WI38 (cell line): ENCODE results near the gene VAPB.
A peak's percentile ranks its signal among the peaks of the same experiment; 100 is the strongest.

Experiments
- H3K4me3 ChIP-seq: 2 replicates; pipeline ENCODE4 v1.5.1; 2011; ENCODE audit warnings: low read depth, mild to moderate bottlenecking, control low read depth, low read length
- TF ChIP-seq, protein P1 (sequence below): IDR thresholded peaks from 2 replicates; pipeline ENCODE4 v1.5.1; 2012; ENCODE audit warnings: low read depth, mild to moderate bottlenecking, control low read depth, low read length

The VAPB gene

DNA sequence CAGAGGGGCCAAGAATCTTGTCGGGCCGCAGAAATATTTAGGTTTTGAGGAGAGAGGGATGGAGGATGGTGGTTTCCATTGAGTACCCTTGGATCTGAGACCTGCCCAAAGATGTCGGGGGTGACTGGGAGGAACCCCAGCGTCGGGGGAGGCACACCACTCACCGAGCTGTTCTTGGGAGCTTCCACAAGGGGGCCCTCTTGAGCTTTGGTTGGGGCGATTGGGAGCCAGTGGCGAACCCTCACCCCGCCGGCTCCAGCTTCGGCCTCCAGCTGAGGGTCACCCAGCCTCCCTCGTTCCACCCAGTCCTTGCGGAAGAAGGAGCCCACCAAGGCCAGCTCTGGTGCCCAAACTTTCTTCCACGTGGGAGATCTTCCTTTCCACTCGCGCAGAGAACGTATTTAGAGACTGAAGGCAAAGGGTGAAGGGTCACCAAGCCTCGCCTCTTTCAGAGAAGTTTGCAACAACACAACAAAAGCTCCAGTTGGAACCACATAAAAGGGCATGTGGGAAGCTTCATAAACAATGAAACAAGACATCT is 92.5 kb downstream of the VAPB start:
- H3K4me3 ChIP-seq, result no peak overlapping the region
- TF ChIP-seq, protein P1, sequence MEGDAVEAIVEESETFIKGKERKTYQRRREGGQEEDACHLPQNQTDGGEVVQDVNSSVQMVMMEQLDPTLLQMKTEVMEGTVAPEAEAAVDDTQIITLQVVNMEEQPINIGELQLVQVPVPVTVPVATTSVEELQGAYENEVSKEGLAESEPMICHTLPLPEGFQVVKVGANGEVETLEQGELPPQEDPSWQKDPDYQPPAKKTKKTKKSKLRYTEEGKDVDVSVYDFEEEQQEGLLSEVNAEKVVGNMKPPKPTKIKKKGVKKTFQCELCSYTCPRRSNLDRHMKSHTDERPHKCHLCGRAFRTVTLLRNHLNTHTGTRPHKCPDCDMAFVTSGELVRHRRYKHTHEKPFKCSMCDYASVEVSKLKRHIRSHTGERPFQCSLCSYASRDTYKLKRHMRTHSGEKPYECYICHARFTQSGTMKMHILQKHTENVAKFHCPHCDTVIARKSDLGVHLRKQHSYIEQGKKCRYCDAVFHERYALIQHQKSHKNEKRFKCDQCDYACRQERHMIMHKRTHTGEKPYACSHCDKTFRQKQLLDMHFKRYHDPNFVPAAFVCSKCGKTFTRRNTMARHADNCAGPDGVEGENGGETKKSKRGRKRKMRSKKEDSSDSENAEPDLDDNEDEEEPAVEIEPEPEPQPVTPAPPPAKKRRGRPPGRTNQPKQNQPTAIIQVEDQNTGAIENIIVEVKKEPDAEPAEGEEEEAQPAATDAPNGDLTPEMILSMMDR, result peak; percentile 25; the same call in 1 of the 2 replicates

DNA sequence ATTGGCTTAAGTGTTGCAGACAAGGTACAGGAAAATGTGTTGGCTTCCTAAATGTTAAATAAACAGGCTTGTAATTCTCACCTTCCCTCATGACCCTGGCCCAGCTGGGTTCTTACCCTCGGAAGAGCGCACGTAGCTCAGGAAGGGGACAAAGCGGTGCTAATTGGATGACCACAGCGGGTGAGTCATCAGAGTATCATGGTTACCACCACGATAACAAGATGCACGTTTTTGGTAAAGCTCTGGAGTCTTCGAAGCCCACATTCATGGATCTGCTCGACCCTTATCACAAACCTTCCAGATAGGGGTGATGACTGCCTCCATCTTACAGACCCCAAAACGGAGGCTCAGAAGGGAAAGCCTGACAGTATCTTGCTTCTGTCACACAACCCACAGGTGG is 93.4 kb downstream of the VAPB start:
- H3K4me3 ChIP-seq, result no peak overlapping the region
- TF ChIP-seq, protein P1, result no peak

DNA sequence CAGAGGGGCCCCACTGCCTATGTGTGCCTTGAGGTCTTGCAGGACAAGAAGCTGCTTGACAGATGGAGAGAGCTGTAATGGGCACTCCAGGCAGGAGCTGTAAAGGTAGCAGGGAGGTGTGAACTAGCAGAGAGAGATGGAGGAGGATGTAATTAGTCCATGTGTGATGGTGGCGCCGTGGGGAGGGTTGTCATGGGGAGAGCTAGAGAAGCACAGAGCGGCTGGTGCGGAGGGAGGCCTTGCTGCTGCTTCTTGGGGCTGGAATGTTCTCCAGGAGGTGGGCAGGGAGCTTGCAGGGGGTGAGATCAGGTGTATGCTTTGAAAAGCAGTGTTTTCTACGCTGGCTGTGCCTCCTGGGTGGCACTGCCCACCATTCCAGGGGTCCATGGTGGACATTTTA is 94.0 kb downstream of the VAPB start:
- TF ChIP-seq, protein P1, result no peak

DNA sequence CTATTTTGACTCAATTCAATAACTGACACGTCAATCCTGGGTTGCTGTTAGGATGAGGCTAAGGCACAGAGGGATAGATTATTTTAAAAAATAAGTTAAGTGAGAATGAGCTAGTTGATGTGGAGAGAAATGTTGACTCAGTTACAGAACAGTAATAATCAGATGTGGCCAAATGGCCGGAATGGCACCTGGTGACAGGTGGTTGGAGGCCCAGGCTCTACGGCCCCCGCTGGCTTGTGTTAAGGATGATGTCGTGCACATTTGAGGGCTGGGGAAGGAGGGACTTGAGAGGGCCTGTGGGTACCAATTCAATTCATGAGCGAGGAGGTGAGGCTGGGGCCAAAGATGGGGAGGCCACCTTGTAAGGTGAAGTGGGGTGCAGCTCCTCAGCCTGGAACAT is 94.4 kb downstream of the VAPB start:
- H3K4me3 ChIP-seq, result no peak overlapping the region
- TF ChIP-seq, protein P1, result no peak

More for the DNA sequence above, 94.0 kb downstream of the VAPB start:
- H3K4me3 ChIP-seq, result no peak overlapping the region

DNA sequence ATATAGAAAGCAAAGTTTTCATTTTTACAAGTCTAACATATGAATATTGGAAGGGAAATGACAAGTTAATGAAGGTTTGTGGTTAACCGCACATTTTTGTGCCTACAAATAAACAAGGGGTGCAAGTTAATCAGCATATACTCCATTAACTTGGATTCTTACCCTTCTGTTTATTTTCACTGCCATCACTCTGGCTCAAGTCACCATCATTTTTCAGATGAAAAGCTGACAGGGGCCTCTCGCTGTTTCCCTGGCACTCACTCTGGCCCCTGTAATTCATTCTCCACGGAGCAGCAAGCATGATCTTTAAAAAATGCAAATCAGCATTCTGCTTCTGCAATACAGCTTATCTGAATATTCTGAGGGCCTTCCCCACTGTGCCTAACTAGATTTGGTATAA is 96.4 kb downstream of the VAPB start:
- no peak overlapping the region for H3K4me3 ChIP-seq
- TF ChIP-seq, protein P1, result no peak

DNA sequence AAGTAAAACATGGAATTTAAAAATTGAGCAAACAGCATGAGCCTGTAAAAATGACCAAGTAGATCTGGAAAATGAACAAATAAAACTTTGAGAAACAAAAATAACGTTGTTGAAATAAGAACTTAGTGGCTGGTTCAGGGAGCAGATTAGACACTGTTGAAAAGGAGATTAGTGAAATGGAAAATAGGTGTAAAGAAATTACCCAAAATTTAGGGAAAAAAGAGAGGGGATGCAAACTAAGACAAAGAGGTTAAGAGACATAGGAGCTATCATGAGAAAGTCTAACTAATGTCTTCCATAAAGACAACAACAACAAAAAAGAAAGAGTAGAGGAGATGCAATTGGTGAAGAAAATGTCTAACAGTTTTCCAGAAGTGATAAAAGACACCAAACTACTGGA is 97.2 kb downstream of the VAPB start:
- H3K4me3 ChIP-seq, result no peak overlapping the region

DNA sequence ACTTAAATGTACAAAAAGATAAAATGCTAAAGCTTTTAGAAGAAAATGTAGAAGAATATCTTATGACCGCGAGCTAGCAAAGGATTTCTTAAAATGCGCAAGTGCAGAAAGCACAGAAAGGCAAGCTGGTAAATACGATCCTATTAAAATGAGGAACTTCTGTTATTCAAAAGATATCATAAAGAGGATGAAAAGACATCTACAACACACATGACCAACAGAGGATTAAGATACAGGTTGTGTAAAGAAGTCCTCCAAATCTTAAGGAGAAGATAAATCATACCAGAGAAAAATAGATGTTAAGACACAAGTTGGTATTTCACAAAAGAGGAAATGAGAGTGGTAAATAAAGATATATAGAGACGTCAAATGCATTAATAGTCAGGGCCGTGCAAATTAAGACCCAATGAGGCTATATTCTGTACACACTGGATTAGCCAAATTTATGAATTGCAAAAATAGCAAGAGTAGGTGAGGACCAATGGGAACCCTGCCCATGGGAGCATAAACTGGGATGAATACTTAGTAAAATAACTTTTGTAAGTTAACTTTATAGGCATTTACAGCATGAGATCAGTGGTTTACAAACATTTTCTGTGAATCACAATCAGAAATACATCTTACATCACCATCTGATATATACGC is 103.2 kb downstream of the VAPB start:
- TF ChIP-seq, protein P1, result no peak
- H3K4me3 ChIP-seq, result no peak overlapping the region

More for the DNA sequence above, 97.2 kb downstream of the VAPB start:
- TF ChIP-seq, protein P1, result no peak
